NCI-H187 (cell line): Measurements from ENCODE around the gene NEU3.
"Not testable (repeated sequence)": the region's sequence is repeated elsewhere in the genome, so short reads cannot be mapped to it uniquely, and the experiment has no call there.

Experiments
- DNase-seq, 2 experiments: peaks; one replicate each; lab custom pipeline; 2025; lab: John Stamatoyannopoulos, UW

The NEU3 gene

DNA sequence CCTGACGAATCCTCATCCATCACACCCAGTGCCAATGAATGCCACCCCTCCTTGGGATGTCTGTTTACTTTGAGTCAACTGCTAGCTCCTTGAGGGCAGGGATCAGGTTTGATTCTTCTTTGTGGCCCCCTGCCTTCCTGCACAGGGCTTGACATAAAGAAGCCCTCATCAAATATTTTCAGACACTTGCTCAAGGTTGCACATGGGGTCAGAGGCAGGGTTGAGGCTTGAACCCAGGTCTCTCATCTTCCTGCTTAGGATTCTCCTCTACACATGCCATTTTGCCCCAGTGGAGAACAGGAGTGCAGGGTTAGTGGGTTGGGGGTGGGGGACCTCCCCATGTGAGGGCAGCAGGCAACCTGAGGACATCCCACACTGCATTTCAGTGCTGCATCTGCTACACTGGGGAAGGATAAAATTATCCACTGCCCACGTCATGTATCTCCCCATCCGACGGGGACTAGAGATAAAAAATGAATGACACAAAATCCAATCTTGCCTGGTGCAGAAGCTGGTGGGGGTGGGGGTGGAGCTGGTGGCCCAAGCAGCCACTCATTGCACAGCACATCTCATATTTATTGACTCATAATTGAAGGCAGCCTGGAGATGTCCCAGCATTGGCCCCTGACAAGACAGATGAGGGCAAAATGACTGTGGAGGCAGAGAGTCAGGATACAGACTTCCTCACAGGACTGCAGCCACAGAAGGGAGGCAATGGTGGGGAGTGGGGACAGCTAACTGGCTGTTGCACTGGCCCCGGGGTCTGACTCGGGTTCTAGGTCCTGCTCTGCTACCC, 41.3 kb downstream of the NEU3 start:
- no peak for DNase-seq

DNA sequence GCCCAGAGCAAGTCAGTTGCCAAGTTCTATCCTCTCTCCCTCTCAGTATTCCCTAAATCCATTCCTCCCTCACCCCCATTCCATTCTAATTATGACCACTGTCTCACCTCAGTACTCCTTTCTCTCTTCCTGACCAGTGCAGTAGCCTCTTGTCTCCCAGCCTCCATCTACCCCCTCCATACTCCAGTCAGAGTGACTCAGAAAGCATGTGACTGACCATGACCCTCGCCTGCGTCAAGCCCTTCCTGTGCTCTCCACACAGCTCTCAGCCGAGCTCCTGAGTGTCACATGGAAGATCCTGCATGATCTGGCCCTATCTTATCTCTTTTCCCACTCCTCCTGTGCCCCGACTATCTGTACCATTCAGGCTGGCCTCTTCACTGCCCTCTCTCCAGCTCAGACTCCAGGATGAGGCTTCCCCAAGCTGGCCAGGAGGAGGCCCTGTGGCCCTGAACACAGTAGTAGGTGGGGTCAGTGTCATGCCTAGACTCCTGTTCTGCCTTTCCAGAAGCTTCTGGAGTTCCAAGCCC, 42.6 kb downstream of the NEU3 start:
- no peak for DNase-seq

DNA sequence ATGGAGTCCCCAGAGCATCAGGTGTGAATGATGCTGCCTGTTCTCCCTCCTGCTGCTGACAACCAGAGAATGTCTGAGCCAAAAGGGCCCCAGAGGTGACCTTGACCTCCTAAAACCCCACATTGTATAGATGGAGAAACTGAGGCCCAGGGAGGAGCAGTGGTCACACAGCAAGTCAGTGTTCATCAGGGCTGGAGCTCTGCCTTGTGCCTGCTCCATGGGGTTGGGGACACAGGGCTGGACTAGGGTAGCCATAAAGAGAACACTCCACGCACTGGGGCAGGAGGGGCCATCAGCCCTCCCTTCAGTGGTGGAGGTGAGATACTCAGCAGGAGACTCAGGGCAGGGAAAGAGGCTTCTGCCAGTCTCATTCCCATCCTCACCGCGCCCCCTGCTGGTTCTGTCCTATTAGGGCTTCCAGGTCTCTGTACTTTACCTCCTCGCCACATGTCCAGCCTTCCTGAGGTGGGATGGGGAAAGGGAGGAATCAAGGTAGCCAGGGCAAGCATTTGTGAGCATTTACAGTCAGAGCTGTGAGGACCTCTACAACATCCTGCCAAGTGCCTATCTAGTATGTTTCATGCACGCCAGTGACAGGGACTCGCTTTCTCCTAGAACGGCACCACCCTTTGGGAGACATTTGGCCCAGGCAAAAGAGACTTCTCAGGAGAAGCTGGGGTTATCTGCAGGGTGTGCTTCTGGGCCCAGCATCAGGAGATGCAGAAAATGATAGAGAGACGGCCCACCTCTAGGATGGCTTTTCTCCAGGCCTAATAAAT, 43.2 kb downstream of the NEU3 start:
- DNase-seq, result peak; percentile 18 to 35

DNA sequence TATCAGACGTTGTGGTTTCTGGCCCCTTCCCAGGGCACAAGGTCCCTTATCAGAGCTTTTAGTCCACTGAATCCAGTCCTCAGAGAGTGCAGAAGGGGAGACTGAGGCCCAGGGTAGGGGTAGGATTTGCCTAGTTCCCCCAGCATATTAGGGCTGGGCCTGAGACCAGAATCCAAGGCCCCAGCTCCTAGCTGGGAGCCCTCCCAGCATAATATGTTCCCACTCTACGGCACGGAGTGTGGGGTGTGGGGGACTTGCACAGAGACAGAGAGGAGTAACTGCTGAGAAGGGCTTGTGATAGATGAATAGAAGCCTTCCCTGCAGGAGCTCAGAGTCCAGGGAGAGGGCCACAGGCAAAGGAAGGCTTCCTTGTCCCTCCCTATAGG, 43.8 kb downstream of the NEU3 start:
- no peak for DNase-seq

DNA sequence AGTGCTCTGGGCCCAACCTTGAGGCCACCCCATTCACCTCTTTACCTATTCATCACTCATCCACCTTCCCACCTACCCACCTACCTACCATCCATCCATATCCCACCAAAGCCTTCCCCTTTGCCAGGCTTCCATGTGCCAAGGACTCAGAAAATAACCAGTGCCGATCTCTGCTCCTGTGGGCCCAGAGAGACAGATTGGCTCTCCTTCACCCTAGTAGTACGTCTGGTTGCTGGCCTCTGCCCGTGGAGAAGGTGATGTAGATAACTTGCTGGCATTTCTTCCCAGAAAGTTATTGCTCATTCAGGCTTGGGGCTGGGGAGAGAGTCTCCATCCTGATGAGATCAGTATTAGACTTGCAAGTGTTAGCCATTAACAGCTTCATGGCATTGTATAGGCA, 45.2 kb downstream of the NEU3 start:
- DNase-seq, result no peak

DNA sequence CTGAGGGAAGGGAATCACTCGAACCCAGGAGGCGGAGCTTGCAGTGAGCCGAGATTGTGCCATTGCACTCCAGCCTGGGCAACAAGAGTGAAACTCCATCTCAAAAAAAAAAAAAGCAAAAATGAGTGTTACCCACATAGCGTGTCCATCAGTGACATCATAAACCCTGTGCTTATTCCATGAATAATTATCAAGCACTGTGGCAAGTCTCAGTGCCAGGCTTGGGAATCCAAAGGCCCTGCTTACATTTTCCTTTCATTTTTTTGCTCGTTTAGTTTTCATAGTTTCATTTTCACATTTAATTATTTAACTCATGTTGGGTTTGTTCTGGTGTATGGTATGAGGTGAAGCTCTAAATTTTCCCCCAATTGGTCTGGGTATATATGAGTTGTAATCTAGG, 46.5 kb downstream of the NEU3 start:
- DNase-seq, result no peak

DNA sequence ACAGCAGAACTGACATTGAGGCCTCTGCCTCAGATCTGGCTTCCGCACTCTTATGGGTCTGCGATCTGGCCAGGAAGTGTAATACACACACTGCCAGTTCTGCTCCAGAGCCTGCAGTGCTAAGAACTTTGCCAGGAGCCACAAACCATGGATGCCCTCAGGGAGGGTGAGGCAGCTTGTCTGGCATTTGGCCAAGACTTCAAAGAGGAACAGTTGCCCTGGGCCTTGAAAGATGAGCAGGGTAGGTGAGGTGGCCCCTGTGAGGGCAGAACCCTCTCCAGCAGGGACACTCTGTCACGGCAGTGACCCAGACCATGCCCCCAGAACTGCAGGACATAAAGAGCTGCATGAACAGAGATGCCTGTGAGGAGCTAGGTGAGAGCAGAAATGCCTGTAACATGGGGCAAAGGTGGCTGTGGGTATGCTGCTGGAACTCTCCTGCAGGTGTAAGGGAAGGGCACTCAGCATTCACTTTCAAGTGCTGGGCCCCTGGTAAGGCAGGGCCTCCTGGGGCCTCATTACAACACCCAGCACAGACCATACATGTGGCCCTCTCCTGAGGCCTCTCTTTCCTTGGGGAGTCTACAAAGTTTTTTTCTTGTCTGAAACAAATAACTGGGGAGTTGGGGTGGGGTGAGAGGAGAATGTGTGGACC, 47.3 kb downstream of the NEU3 start:
- DNase-seq, result no peak

DNA sequence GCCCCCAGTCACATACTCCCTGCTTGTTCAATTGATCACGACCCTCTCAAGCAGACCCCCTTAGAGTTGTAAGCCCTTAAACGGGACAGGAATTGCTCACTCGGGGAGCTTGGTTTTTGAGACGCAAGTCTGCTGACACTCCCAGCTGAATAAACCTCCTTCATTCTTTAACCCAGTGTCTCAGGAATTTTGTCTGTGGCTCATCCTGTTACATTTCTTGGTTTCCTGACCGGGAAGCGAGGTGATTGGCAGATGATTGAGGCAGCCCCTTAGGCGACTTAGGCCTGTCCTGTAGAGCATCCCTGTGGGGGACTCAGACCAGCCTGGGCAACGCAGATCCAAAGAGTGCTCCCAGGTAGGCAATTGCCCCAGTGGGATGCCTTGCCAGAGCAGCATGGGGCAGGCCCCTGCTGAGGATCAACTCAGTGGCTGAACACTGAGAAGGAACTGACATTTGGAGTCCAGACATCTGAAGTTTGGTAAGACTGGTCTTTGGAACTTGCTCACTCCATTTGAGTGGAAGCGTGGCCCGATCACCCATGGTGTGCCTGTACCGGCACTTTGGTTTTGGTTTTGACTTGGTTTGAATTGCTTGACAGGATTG, 51.5 kb downstream of the NEU3 start:
- DNase-seq, result no peak

DNA sequence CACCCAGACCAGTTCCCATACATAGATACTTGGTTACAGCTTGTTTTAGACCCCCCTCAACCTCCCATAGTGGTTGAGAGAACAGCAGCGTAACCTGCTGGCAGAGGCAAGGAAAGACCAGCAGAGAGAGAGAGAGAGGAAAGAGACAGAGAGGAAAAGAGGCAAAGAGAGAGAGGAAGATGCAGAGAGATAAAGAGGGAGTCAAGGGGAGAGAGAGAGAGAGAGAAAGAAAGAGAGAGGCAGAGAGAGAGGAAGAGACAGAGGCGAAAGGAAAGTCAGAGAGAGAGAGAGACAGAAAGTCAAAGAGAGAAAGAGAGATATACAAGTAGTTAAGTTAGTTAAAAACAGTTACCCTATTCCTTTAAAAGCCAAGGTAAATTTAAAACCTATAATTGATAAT, 52.5 kb downstream of the NEU3 start:
- no peak for DNase-seq

DNA sequence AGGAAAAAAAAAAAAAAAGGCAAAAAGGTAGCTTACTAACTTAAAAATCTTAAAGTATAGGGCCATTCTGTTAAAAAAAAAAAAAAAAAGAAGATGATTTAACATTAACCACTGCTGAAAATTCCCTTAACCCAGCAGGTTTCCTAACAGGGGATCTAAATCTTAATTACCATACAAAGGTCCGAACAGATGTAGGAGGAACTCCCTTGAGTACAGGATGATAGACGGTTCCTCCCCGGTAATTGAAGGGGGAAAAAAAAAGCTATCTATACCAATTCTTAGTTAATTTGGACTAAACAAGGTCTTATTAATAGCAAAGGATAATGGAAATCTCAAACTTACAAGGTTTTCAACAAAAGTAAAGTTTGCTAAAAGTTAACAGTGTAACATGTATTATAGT, 53.1 kb downstream of the NEU3 start:
- DNase-seq, result not testable (repeated sequence)

DNA sequence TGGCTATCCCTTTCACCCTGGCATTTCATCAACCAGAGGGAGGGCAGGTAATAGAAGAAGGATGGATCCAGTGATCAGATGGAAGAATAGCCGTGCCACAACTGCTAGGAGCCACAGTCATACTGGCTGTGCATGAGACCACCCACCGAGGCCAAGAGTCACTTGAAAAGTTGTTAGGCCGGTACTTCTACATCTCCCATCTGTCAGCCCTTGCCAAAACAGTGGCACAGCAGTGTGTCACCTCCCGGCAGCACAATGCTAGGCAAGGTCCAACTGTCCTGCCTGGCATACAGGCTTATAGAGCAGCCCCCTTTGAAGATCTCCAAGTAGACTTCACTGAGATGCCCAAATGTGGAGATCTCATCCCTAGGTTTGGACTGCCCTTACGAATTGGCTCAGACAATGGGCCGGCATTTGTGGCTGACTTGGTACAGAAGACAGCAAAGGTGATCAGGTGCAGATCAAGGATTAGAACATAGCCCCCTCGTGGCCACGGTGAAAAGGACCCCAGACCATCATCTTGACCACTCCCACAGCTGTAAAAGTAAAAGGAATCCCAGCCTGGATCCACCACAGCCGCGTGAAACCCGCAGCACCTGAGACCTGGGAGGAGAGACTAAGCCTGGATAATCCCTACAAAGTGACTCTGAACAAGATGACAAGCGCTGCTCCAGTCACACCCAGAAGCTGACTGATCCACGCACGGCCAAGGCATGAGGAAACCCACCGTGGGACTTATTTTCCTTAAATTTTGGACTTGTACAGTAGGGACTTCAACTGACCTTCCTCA, 55.8 kb downstream of the NEU3 start:
- not testable (repeated sequence) for DNase-seq

DNA sequence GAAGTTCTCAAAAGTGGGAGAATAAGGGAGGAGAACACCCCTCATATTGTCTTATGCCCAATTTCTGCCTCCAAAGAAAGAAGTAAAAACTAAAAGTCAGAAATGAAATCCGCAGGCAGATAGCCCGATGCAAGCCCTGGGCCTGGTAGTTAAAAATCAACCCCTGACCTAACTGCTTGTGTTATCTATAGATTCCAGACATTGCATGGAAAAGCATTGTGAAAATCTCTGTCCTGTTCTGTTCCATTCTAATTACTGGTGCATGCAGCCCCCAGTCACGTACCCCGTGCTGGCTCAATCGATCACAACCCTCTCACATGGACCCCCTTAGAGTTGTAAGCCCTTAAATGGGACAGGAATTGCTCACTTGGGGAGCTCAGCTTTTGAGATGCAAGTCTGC, 57.9 kb downstream of the NEU3 start:
- DNase-seq, result not testable (repeated sequence)

DNA sequence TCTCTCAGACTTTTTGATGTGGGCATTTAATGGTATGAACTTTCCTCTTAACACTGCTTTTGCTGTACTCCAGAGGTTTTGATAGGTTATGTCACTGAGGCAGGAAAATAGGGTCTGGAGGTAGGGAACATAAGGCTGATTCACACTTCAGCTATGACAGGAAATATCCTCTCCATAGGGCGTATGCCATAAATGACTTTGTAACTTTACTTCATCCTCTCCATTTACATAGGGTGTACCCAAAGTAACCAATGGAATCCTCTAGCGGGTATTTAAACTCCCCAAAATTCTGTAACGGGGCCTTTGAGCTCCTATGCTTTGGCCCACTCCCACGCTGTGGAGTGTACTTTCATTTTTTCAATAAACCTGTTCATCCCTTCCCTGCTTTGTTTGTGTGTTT, 58.5 kb downstream of the NEU3 start:
- DNase-seq, result no peak

DNA sequence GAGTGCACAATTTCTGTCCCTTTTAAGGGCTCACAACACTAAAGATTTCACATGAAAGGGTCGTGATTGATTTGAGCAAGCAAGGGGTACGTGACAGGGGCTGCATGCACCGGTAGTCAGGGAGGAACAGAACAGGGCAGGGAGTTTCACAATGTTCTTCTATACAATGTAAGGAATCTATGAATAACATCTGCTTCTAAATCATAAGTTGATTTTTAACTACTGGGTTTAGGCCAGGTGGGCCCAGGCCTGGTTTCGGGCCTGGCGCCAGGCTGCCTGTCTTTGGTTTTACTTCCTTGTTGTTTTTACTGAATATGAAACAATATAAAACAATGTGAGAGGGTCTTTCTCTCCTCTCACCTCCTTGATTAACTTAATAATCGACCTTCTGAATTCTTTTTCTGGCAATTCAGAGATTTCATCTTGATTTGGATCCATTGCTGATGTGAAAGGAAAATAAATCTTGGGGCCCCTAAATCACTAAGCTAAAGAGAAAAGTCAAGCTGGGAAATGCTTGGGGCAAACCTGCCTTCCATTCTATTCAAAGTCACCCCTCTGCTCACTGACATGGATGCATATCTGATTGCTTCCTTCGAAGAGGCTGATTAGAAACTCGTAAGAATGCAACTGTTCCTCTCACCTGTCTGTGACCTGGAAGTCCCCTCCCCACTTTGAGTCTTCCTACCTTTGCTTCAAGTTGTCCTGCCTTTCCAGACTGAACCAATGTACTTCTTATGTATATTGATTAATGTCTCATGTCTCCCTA, 61.0 kb downstream of the NEU3 start:
- DNase-seq, result not testable (repeated sequence)

DNA sequence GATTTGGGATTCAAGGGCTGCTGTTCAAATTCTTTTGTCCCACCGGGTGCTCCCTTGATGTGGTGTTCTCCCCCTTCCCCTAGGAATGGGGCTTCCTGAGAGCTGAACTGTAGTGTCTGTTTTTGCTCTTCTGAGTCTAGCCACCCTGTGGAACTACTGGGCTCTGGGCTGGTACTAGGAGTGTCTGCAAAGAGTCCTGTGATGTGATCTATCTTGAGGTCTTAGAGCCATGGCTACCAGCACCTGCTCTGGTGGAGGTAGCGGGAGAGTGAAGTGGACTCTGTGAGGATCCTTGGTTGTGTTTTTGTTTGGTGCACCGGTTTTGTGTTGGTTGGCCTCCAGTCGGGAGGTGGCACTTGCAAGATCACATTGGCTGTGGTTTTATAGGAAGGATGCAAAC, 61.8 kb downstream of the NEU3 start:
- DNase-seq, result no peak

DNA sequence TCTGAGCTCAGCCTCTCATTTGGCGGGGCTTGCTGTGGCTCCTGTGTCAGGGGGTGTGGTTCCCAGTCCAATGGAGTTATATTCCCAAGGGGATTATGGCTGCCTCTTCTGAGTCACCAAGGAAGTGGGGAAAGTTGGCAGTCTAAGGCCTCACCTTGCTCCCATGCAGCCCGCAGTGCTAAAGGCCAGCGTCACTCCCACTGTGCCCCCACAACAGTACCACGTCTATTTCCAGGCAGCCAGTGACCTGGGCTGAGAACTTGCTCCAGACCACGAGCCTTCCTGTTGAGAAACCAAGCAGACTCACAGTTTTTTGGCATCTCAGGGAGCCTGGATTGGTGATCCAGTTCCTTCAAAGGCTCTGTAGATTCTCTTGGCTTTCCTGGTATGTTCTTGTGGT, 62.3 kb downstream of the NEU3 start:
- no peak for DNase-seq

DNA sequence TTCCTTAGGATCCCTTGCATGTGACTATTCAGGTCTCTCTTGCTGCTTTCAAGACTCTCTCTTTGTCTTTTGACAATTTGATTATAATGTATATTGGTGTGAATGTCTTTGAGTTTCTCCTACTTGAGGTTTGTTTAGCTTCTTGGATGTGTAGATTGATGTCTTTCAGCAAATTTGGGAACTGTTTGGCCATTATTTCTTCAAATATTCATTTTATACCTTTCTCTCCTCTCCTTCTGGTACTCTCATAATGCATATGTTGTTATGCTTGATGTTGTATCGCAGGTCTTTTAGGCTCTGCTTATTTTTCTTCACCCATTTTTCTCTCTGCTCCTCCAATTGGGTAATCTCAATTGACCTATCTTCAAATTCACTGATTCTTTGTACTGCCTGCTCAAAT, 63.7 kb downstream of the NEU3 start:
- no peak for DNase-seq

DNA sequence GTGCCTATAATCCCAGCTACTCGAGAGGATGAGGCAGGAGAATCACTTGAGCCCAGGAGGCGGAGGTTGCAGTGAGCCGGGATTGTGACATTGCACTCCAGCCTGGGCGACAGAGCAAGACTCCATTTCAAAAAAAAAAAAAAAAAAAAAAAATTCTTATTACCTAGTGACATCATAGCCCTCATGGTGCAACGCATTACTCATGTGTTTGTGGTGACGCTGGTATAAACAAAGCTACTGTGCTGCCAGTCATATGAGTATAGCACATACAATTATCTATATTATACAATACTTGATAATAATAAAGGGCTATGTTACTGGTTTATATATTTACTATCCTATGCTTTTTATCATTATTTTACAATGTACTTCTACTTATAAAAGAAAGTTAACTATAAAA, 66.8 kb downstream of the NEU3 start:
- no peak for DNase-seq

DNA sequence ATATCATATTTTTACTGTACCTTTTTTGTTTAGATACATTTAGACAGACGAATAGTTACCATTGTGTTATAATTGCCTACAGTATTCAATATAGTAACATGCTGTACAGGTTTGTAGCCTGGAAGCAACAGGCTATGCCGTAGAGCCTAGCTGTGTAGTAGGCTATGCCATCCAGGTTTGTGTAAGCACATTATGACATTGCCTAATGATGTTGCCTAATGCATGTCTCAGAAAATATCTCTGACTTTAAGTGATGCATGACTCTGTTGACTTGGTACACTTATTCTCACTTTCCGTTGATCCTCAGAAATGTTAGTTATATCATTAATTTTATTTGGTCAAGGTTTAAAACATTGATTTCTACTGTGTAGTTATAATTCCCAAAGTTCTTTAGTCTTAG, 68.1 kb downstream of the NEU3 start:
- DNase-seq, result no peak

DNA sequence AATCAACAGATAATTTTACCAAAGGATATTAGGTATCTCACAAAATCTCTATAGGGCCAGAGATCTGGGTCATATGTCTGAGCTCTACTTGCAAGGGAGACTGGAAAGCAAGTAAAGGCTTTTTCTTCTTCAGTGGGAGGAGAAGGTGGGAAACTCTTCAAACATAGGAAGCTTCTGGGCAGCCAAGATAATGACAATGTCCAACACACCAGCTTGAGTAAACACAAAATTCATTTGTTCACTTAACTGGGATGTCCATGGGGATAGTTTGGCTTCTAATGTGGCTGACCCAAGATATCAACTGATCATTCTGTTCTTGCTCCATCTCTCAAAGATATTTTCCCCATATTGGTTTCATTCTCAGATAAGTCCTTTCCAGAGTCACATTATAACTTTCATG, 70.6 kb downstream of the NEU3 start:
- no peak for DNase-seq
